HepG2 (cell line): ENCODE results near the gene EVA1A. TPM values are rescaled to one million over a fixed set of nuclear protein-coding genes. Genes with fewer than 3 reads are reported as not detected.

ENCODE experiments used
- EZH2 ChIP-seq: conservative IDR thresholded peaks from 2 replicates; pipeline ENCODE4 v1.6.1; 2012; ENCODE audit warnings: mild to moderate bottlenecking, low read depth, low read length, moderate library complexity
- HBP1 ChIP-seq: IDR thresholded peaks from 2 replicates; pipeline ENCODE4 v1.6.1; 2016; ENCODE audit warnings: low read depth, control low read depth
- HIC2 ChIP-seq: sonication (generic); formaldehyde crosslinking; IDR thresholded peaks from 2 replicates; pipeline ENCODE4 v1.9.0; 2022; ENCODE audit warnings: low read depth, missing genetic modification reagents
- IKZF5 ChIP-seq: IDR thresholded peaks from 2 replicates; pipeline ENCODE4 v1.6.1; 2018; ENCODE audit warnings: missing genetic modification reagents, mild to moderate bottlenecking, missing compliant biosample characterization
- ISX ChIP-seq: sonication (generic); formaldehyde crosslinking; conservative IDR thresholded peaks from 2 replicates; pipeline ENCODE4 v1.5.0; 2020; ENCODE audit warnings: missing genetic modification reagents
- REST ChIP-seq, 2 experiments: IDR thresholded peaks; 2 replicates each; pipeline ENCODE4 v1.6.1; 2011 to 2012; ENCODE audit warnings: low read length in 2 of 2, borderline replicate concordance in 1 of 2, low read depth in 1 of 2, mild to moderate bottlenecking in 1 of 2, moderate library complexity in 1 of 2
- SPEN ChIP-seq: sonication (generic); formaldehyde crosslinking; IDR thresholded peaks from 2 replicates; pipeline ENCODE4 v1.5.1; 2020; ENCODE audit warnings: low read depth, mild to moderate bottlenecking, missing genetic modification reagents
- ZBTB1 ChIP-seq: sonication (generic); formaldehyde crosslinking; IDR thresholded peaks from 2 replicates; pipeline ENCODE4 v1.4.0; 2020; ENCODE audit warnings: missing genetic modification reagents, borderline replicate concordance
- ZNF451 ChIP-seq: sonication (generic); formaldehyde crosslinking; IDR thresholded peaks from 2 replicates; pipeline ENCODE4 v1.5.0; 2020; ENCODE audit warnings: mild to moderate bottlenecking, missing genetic modification reagents
- ZNF607 ChIP-seq: sonication (generic); formaldehyde crosslinking; IDR thresholded peaks from 2 replicates; pipeline ENCODE4 v1.5.1; 2020; ENCODE audit warnings: missing genetic modification reagents, mild to moderate bottlenecking, borderline replicate concordance
- ZNF788 ChIP-seq: sonication (generic); formaldehyde crosslinking; IDR thresholded peaks from 2 replicates; pipeline ENCODE4 v1.5.0; 2020; ENCODE audit warnings: mild to moderate bottlenecking, missing genetic modification reagents, borderline replicate concordance
- polyA plus RNA-seq, 8 experiments: library from polyadenylated mRNA; depleted of rRNA in 3 of 8; stranded (reverse) in 7 of 8; unstranded in 1 of 8; fragments of >200 nt; fragmentation: Illumina TruSeq in 4 of 8; extraction: Trizol in 4 of 8; gene quantifications; 2 replicates each; pipeline versions ENCODE4 v1.2.1 to v1.2.3, GENCODE V29; 2011 to 2016; ENCODE audit warnings: low read depth in 4 of 8, missing spikeins in 1 of 8, mixed read lengths in 1 of 8; ENCODE audit not compliant: insufficient read depth in 1 of 8
- total RNA-seq, 5 experiments: library from RNA; depleted of rRNA; stranded (reverse); fragments of >200 nt; fragmentation: Illumina TruSeq; extraction: Trizol; gene quantifications; 2 replicates each; pipeline ENCODE4 v1.2.3, GENCODE V29; 2016; ENCODE audit warnings: low read depth in 1 of 5
- TF ChIP-seq, protein P1 (sequence below): sonication (generic); formaldehyde crosslinking; IDR thresholded peaks from 2 replicates; pipeline ENCODE4 v1.5.0; 2020; ENCODE audit warnings: mild to moderate bottlenecking, missing genetic modification reagents
- TF ChIP-seq, protein P2 (sequence below): sonication (generic); formaldehyde crosslinking; IDR thresholded peaks from 2 replicates; pipeline ENCODE4 v1.9.0; 2021; ENCODE audit warnings: missing genetic modification reagents, borderline replicate concordance

EVA1A gene
- total and polyA plus RNA-seq, 2 of the 13 experiments (the other 11 are each of a cell fraction or from before 2014, with no cell fraction given): 57.5 to 57.8 TPM

- TF ChIP-seq HBP1 (CRISPR knock-in tag): no peak; the same call in 1 of the 2 replicates
- TF ChIP-seq ZNF451 (CRISPR knock-in tag): no peak
- TF ChIP-seq EZH2: no peak
- TF ChIP-seq SPEN: peak; percentile 29
- TF ChIP-seq, protein P1, sequence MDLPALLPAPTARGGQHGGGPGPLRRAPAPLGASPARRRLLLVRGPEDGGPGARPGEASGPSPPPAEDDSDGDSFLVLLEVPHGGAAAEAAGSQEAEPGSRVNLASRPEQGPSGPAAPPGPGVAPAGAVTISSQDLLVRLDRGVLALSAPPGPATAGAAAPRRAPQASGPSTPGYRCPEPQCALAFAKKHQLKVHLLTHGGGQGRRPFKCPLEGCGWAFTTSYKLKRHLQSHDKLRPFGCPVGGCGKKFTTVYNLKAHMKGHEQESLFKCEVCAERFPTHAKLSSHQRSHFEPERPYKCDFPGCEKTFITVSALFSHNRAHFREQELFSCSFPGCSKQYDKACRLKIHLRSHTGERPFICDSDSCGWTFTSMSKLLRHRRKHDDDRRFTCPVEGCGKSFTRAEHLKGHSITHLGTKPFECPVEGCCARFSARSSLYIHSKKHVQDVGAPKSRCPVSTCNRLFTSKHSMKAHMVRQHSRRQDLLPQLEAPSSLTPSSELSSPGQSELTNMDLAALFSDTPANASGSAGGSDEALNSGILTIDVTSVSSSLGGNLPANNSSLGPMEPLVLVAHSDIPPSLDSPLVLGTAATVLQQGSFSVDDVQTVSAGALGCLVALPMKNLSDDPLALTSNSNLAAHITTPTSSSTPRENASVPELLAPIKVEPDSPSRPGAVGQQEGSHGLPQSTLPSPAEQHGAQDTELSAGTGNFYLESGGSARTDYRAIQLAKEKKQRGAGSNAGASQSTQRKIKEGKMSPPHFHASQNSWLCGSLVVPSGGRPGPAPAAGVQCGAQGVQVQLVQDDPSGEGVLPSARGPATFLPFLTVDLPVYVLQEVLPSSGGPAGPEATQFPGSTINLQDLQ (CRISPR knock-in tag): 0 out of 2 replicates have a peak, but pooled peaks have one; percentile 34
- TF ChIP-seq ZNF607: peak; percentile 97
- peak in 1 of 2 experiments; percentile 18; a peak in 2 of 4 replicates for TF ChIP-seq REST (IDR thresholded peaks at IDR 0.05; ENCODE audit: borderline replicate concordance in 1 of 2, low read depth in 1 of 2, low read length in 2 of 2)
- peak; percentile 65; the same call in 1 of the 2 replicates for TF ChIP-seq ZNF788 (CRISPR knock-in tag)
- TF ChIP-seq, protein P2, sequence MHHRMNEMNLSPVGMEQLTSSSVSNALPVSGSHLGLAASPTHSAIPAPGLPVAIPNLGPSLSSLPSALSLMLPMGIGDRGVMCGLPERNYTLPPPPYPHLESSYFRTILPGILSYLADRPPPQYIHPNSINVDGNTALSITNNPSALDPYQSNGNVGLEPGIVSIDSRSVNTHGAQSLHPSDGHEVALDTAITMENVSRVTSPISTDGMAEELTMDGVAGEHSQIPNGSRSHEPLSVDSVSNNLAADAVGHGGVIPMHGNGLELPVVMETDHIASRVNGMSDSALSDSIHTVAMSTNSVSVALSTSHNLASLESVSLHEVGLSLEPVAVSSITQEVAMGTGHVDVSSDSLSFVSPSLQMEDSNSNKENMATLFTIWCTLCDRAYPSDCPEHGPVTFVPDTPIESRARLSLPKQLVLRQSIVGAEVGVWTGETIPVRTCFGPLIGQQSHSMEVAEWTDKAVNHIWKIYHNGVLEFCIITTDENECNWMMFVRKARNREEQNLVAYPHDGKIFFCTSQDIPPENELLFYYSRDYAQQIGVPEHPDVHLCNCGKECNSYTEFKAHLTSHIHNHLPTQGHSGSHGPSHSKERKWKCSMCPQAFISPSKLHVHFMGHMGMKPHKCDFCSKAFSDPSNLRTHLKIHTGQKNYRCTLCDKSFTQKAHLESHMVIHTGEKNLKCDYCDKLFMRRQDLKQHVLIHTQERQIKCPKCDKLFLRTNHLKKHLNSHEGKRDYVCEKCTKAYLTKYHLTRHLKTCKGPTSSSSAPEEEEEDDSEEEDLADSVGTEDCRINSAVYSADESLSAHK (CRISPR knock-in tag): no peak
- 0 out of 2 replicates have a peak, but pooled peaks have one; percentile 32 for TF ChIP-seq ISX (CRISPR knock-in tag)
- peak; percentile 51; the same call in 1 of the 2 replicates for TF ChIP-seq HIC2 (CRISPR knock-in tag)
- TF ChIP-seq ZBTB1 (CRISPR knock-in tag): no peak
- peak; percentile 34 for TF ChIP-seq IKZF5 (CRISPR knock-in tag)
Observed at GRCh38 chr2:75560768-75561565, at the start of gene EVA1A (continued).
